ENCODE results near the gene CACNA1C. TPM values are rescaled to one million over a fixed set of nuclear protein-coding genes. Genes with fewer than 3 reads are reported as not detected.

The CACNA1C gene
- total RNA-seq, 1 donor from 2014 or later: 1.5 TPM

DNA sequence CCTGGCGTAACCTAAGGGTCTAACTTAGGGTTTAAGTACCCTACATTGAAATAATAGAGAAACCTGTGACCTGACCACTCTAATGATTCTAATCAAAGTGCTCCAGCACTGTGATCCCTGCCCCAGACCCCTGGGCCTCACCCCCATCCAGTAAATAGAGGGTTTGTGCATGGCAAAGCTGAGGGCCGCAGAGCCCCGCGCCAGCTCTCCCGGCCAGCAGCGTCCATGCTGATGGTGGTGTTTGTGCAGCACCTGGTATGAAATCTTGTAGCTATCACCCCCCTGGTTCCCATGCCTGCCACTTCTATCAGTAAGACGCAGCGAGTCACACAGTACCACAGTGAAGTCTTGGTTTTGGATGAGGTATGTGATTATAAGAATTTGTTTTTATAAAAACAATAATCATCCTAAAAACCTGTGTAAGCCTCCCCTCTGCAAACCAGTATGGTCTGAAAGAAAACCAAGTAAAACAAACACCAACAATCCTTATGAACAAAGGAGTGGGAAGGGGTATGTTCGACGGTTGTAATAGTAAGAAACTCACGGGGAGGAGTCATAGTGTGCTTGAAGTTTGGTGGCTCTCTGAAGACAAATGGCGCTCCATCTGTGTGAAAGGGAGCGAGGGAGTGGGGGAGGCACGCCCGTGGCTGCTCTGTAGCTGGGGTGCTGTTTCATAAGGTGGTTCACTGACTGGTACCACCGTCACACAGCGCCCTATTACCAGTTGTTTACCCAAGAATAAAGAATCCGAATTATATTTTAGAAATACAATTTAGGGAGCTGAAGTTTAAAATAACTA, 156.2 kb downstream of the CACNA1C start:
- DNase-seq: no peak

DNA sequence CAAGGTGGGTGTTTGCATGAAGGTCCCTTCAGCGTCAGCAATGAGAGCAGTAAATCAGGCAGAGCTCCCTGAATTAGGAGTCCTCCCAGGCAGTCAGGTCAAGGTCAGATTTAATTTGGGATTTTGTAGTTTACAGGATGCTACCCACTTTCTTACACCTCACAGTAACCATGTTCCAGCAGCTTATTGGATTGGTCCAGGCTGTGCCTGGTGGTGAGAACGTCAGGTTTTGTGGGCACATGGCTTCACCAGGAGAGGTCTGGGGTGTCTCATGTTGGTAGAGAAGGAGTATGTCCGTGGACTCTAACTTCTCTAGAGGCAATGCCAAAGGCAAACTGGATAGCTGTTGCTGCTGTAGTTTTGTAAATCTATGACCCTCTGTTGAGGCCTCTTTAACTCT, 158.3 kb downstream of the CACNA1C start:
- DNase-seq: no peak

DNA sequence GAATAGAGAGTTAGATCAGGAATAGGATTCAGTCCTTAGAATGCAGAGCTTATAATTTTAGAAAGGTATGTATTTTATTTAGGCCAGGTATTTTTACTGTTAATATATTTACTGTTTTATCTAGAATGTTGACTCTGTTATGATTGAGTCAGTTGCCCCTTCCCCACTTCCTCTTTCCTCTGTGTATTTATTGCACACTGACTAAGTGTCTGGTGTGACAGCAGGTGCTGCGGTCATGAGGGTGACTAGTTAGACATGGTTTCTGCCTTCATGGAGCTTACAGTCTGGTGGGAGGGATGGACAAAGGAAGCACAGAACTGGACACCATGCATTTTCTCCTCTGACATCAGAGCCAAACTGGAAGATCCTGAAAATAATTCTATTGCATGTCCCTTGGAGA, 159.8 kb downstream of the CACNA1C start:
- DNase-seq: no peak

DNA sequence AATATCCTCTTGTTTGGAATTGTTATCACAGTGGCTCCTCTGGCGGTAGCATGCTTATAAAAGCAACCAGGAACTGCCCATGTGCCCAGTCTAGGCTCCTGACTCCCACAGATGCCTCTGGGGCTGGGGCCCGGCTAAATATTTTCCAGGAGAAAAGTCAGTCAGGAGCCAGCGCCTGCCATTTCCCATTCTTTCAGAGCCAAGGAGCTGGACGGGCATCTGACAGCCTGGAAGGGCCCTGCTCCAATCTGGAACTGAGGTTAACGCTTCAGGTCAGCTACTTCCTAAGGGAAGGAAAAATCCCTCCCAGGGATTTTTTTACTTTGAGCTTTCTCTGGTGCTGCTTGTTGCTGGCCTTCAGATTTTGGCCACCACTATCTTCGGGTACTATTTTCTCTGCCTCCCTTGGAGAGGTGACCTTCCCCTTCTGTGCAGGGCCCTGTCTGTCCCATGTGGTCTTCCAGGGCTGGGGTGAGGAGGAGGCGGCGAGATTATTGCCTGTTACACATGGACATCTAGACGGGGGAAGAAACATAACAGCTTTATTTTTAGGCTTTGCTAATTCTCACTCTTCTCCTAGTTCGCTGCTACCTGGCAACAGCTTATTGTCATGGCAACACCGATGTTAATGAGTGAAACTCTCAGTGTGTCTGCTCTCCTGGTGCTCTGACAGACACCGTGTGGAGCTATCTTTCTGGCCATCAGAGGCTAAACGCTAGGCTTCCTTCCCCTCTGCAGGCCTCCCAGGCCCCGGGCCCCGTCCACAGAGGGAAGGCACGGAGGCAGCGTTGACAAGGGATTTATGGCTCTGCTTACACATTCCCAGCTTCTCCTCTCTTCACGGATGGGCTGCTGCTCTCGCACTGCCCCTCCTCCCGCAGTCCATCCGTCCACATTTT, 160.4 kb downstream of the CACNA1C start:
- DNase-seq: no peak

DNA sequence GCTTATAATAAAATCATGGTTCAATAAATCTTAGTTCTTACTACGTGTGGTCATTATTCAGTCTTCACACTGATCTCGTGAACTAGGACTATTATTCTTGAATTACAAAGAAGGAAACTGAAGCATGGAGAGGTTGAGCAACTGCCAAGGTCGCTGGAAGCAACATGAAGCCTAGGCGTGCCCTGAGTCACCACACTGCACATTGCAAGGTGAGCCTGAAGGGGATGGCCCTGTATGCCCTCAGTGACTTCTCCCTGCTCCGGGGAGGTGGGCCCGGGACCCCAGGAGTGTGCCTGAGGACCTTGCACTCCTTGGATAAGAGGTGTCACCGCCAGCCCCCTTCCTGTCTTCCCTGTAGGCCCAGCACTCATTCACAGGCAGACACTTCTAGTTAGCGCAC, 161.6 kb downstream of the CACNA1C start:
- DNase-seq: no peak

DNA sequence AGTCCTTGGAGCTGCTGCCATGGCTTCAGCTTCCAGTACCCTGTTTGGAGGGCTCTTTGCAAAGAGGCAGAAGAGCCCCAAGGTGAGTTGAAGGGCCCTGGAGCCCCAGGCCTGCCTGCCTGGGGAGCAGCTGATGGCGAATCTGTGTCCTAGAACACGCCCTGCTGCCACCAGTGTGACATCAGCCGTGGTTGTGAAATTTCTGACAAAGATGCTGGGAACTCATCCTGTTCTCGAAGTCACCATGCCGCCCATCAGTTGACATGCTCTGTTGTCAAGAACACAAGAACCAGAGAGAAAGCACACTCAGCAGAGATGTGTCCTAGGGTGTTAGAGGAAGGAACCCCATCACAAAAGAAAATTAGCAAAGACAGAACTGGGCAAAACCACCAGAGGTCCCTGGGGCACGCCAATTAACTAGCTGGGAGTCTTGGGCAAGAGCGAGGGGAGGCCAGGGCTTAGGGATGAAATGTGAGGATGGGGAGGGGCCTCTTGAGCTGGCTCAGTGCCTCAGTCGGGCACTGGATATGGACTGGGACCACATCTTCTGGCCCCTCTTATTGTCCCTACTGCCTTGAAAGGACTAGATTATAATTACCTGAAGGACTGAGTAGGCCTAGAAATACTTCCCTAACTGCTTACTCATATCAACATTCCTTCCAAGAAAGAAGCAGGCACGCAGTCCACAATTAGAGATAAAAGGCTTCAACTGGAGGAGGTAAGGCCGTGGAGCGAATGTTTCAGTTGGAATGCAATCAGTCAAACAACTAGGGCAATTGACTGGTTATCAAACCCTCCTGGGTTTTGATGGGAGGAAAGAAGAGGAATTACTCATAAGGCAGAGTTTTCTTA, 163.1 kb downstream of the CACNA1C start:
- DNase-seq: no peak

DNA sequence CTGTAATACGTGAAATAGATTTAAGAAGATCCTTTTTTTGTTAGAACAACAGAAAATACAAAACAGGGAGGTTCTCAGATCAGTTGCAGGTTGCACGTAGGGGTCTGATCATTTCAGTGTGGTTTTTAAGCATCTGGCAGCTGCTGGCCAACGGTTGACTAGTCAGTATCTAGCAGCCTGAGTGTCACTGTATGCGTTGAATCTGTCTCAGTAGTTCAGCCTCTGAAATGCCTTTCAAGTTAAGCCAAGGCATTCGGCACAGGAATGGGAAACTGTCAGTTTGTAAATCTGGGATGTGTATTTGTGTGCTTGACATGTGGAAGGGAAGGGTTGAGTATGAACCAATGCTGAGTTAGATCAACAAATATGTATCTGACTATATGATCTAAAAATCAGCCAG, 165.9 kb downstream of the CACNA1C start:
- DNase-seq: no peak

DNA sequence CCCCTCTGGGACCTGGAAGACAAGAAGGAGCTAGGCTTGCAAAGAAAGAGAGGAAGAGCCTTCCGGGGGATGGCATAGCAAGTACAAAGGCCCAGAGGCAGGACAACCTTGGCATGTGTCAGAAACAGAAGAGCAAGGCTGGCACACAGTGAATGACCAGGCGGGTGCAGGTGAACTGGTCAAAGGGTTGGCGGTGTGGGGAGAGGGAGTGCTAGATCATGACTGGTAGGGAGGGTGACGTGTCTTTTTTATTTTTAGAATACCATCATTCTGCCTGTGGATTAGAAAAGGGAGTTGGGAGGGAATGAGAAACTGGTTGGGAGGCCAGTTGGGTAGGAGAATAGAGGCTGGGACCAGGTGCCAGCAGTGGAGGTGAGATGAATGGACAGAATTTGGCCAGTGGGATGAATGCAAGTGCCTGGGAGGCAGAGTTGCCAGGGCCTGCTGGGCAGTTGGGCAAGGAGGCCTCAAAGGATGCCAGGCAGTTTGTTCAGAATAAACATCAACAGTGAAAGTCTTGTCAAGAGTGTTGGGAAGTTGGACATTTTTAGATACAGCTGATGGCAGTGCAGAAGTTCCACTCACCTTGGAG, 168.3 kb downstream of the CACNA1C start:
- DNase-seq: no peak

DNA sequence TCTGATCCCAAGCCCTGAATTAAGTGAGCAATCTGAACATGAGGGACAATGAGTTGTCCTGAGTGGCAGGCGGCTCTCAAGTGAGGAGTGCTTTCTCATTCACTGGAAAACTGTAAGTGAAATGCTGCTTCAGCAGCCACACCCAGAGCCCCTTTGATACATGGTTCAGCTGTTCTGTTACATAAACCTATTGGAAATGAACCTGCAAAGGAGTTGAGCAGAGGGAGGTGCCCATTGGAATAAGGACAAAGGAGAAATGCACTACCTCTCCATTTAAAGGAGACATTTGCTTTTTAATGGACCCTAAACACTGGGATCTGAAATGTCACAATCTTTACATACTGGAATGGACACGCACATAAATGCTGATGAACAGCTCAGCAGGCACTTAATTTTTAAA, 169.9 kb downstream of the CACNA1C start:
- no peak for DNase-seq

DNA sequence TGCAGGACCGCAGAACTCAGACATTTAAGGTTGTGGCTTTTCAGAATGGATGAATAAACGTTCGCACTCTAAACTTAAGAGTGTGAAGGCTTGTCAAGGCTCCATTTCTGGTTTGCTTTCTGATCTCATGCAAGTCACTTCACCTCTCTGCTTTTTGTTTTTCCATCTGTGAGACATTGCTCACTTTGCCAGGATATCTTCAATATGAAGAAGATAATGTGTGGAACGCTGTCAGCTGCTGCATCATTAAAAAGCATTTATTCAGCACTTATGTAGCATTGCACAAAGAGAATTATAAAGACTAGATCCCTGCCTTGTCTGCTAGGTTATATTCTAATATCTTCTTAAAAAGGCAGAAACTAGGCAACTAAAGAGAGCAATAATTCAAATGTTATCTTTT, 172.2 kb downstream of the CACNA1C start:
- DNase-seq: no peak

DNA sequence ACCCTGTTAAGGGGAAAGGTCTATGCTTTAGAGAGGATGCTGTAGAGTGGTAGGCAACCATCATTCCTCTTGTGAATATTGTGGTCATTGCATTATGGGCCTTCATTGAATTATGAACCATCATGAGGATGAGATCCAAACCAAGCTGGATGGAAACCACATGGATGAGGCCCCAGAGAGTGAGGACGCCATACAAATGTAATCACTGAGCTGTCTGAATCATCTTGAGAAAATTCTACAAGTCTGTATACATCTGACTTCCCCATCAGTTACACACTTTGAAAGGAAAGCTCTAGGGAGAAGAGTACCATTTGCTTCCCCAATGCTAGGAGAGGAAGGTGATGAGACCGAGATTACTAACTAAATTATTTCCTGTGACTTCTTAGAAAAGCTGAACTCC, 172.9 kb downstream of the CACNA1C start:
- DNase-seq: no peak

DNA sequence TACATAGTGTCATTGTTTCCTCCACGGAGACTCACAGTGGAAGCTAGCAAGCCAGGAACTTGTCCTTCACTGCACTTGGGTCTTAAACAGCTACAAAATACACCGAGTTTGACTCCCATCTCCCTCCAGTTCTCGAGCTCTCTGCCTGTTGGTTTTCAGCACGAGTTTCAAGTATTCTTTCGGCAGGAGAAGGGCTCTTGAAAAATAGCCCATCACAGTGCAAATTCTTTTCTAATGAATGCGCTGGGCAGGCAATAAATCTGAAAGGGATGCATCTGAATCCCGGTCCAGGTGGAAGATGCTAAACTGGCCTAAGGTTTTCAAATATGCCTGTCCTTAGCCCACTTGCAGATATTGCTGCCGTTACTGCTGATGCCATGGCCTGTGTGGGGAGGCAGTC, 173.9 kb downstream of the CACNA1C start:
- DNase-seq: no peak

DNA sequence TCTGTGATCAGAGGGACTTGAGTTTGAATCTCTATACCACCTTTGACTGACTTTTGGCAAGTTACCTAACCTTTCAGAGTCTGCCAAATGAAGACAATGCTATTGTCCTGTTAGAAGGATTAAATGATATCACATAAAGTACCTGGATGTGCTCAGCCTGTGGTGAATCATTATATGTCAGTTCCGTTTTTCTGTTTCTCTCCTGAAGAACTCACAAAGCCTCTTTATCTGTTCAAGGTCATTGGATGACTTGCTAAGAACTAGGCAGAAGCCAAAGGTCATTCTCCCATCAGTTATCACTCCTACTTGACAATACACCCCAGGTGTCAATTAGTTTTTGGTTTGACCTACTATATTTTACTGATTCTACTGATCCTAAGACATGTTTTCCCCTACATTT, 174.6 kb downstream of the CACNA1C start:
- DNase-seq: no peak

DNA sequence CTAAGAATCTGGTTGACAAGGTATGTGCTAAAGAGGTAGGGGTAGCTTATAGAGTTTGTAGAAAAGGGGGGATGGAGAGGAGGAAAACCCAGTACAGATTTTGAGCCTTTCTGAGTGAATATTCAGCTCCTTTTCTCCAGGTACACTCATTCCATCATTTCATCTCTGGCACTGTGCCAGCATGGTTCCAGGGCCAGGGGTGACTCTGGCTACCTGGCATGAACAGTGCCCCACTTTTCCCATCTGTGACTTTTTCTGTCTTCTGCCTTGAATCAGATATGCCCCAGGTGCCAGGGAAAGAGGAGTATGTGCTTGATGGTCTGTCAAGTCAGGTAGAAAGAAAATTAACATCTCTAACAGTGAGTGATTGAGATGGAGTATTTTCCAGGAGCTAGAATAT, 175.7 kb downstream of the CACNA1C start:
- DNase-seq: no peak

DNA sequence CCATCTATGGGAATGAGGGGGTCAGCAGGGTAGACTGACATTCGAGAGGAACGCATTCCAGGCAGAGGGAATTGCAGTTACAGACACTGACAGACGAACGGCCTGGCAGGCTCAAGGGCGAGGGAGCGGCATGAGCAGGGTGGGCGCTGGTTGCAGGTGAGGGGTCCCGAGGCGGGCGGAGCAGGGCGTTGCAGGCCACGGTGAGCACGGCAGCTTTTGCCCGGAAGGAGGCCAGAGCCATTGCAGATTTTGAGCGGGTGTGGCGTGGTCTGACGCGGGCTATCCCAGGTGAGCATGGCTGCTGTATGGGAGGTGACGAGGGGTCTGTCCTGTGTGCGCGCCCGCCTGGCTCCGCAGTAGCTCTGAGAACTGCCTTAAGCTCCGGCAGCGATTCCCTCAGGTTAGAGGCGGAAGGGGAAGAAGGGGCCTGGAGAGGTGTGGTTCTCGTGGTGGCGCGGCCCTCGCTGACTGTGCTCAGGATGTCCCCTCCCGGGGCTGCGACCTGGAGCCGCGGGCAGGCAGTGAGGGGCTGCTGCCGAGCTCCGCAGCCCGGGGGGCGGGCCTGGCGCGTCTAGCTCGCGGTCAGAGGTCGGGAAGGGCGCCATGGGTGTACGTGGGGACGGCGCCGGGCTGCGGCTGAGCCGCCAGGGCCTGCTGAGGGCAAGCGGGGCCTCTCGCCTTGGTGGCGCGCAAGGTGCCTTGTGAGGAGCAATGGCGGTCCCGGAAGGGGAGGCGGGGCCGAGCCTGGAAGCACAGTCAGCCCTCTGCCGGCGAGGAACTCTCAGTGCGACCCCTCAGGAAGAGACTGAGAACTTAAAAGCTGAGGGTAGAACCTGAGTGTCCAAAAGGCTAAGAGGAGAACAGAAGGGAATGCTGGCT, 177.1 kb downstream of the CACNA1C start:
- DNase-seq: peak; percentile 5

DNA sequence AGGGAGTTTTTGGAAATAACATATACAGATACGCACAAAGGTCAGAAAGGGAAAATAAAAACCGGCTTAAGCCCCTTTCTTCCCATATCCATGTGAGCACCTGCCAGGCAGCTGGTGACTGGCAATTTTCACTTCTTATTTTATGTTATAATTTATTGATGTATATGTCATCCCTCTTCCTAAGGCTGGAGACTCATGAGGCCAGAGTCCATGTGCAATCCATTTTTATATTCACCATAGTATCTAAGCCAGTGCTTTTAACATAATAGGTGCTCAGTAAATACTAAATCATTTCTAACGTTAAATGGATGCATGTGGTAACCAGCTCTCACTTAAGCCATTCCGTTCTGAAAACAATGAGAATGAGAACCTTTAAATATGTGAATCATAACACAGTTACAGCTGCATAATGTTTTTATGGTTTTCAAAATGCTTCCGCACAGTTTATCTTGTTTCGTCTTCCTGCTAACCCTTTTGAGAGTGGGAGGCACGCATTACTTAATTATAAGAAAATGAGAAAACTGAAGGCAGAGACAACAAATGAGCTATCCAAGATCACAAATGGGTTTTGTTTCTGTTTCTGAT, 178.3 kb downstream of the CACNA1C start:
- no peak for DNase-seq

DNA sequence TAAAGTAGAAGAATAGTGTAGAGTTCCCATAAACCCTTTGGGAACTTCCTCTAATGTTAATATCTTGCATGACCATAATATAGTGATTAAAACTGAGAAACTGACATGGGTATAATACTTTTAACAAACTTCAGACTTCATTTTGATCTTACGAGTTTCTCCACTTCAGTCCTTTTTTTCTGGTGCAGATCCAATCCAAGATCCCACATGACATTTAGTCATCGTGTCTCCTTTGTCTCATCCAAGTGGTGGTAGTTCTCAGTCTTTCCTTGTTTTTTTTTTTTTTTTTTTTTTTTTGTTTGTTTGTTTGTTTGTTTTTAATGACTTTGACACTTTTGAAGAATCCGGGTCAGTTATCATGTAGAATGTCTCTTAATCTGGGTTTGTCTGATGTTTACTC, 179.2 kb downstream of the CACNA1C start:
- DNase-seq: no peak

DNA sequence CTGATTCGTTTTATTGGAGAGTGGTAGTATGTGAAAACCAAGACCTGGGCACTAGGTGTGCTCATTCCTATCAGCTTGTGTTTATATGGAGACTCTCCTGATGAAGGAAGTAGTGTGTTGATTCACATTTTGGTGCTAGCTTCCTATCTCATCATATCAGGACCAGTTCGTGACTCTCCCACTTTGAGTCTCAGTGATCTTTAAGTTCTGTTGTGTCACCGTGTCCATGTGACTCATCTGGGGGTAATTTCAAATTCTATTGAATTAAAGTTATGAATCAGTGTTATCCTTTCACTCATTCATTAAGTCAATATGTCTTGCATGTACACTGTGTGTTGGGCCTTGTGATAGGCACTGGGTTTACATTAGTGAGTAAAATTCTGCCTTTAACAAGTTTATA, 180.2 kb downstream of the CACNA1C start:
- DNase-seq: no peak

DNA sequence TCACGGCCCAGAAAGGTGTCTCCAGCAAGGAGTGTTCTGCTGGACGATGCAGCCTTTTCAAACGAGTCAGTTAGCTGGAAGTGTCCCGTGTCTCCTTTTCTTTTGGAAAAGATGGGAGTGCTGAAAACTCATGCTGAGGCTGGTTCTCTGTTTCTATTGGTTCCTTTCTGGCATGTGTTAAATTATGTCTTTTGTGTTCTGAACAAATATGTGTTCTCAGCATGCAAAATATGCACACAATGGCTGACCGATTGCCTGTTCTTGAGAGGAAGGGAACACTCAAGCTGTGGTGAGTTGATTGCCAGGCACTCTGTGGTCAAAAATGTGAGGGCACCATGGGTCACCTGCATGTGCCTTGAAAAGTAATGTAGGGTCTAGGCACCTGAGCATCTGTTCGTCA, 181.3 kb downstream of the CACNA1C start:
- DNase-seq: no peak

DNA sequence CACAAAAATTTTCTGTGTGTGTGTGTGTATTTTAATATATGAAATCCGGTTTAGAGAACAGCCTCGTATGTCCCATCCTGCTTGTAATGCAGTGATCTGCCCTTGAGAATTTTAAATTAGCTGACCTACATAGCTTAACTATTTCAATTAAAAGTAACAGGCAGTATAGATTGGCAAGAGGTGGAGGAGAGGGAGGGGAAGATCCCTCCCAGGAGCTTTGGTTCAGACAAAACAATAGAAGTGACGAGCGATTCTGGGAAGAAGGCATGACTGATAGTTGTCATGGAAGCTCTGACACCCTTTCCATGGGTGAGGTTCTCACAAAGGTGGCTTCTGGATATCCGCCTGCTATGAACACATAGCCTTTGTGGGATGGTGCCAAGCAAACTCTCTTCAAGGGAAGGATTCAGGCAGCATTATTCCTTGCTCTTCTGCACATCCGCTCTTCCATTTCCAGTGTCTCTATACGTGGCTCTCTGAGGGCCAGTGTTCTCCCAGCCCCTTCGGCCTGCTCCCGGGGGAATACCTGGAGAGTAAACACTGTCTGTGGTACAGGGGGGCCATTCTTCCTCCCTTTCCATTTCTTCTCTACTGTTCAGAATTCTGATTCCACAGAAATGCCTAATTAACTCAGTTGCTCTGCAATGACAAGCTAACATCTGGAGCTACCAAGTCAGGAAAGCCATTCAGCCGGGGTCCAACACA, 182.0 kb downstream of the CACNA1C start:
- DNase-seq: no peak
